Epidermal melanocyte (primary cell): ENCODE data around the gene HS1BP3.

Source experiments
- DNase-seq: peaks from one replicate; pipeline ENCODE4 v3.0.0; 2011; ENCODE audit warnings: low spot score; ENCODE audit not compliant: insufficient read length

HS1BP3 gene

GRCh38 chr2:20650877-20651730 lies at the start of gene HS1BP3:
Gene HS1BP3, minus strand, starts transcription at chr2:20651098. Its CDS starts 35 bp downstream, at chr2:20651063.
- peak; percentile 78 for DNase-seq

GRCh38 chr2:20698916-20699613 lies 48.2 kb upstream of the HS1BP3 start:
- DNase-seq: no peak

- DNase-seq: no peak
These were observed 46.5 kb upstream of the HS1BP3 start for GRCh38 chr2:20697322-20697934.

GRCh38 chr2:20696366-20696765 lies 45.5 kb upstream of the HS1BP3 start:
- DNase-seq: no peak

GRCh38 chr2:20693317-20693716 lies 42.4 kb upstream of the HS1BP3 start:
- no peak for DNase-seq

GRCh38 chr2:20692081-20692480 lies 41.2 kb upstream of the HS1BP3 start:
- no peak for DNase-seq

GRCh38 chr2:20691076-20691734 lies 40.3 kb upstream of the HS1BP3 start:
- no peak for DNase-seq

- DNase-seq: no peak
These were observed 38.7 kb upstream of the HS1BP3 start for GRCh38 chr2:20689428-20690264.

GRCh38 chr2:20687260-20687832 lies 36.4 kb upstream of the HS1BP3 start:
- no peak for DNase-seq

- DNase-seq: no peak
These were observed 33.7 kb upstream of the HS1BP3 start for GRCh38 chr2:20684581-20685063.

GRCh38 chr2:20682167-20682920 lies 31.4 kb upstream of the HS1BP3 start:
- no peak for DNase-seq

GRCh38 chr2:20680744-20681375 lies 30.0 kb upstream of the HS1BP3 start:
- DNase-seq: no peak

GRCh38 chr2:20678780-20679179 lies 27.9 kb upstream of the HS1BP3 start:
- no peak for DNase-seq

- no peak for DNase-seq
These were observed 27.1 kb upstream of the HS1BP3 start for GRCh38 chr2:20678086-20678395.

GRCh38 chr2:20677301-20678085 lies 26.6 kb upstream of the HS1BP3 start:
- DNase-seq: no peak

GRCh38 chr2:20676353-20677215 lies 25.7 kb upstream of the HS1BP3 start:
- DNase-seq: no peak

GRCh38 chr2:20675701-20676352 lies 24.9 kb upstream of the HS1BP3 start:
- no peak for DNase-seq
